T-helper 17 cell (primary cell): ENCODE results near the gene LCN12. TPM values are rescaled to one million over a fixed set of nuclear protein-coding genes. Genes with fewer than 3 reads are reported as not detected.

Experiments
- ATAC-seq: fragments of 150-1000 bp; cut with Tn5 transposase; 2 replicates; pipeline ENCODE4 v1.10.0; 2021; ENCODE audit warnings: mild to moderate bottlenecking, moderate library complexity
- DNase-seq, 3 donors: peaks; one replicate each; pipeline versions ENCODE4 v3.0.0 to v3.0.0-alpha.2; 2020 to 2021
- H3K9me3 ChIP-seq: one replicate; pipeline ENCODE4 v1.7.0; 2013; ENCODE audit warnings: low read length, mild to moderate bottlenecking; ENCODE audit not compliant: control insufficient read depth, poor library complexity, severe bottlenecking
- H3K27ac Mint-ChIP-seq: one replicate; pipeline ENCODE4 v1.8.0; 2022; ENCODE audit warnings: mild to moderate bottlenecking, moderate library complexity, mixed read lengths
- H3K27me3 Mint-ChIP-seq: one replicate; pipeline ENCODE4 v1.8.0; 2022; ENCODE audit warnings: mixed read lengths
- H3K36me3 Mint-ChIP-seq: one replicate; pipeline ENCODE4 v1.8.0; 2022; ENCODE audit warnings: low read depth, mixed read lengths
- H3K4me1 Mint-ChIP-seq: one replicate; pipeline ENCODE4 v1.8.0; 2022; ENCODE audit warnings: mild to moderate bottlenecking, mixed read lengths
- H3K4me3 Mint-ChIP-seq: one replicate; pipeline ENCODE4 v1.8.0; 2022; ENCODE audit warnings: mild to moderate bottlenecking, moderate library complexity, mixed read lengths
- total RNA-seq, 4 donors: library from RNA in 2 of 4; stranded (reverse) in 2 of 4; gene quantifications; one replicate each; pipeline ENCODE4 v1.2.3 and lab custom pipeline; 2022 to 2026

LCN12 gene
- total RNA-seq, 2 donors from 2014 or later = 2.6 to 4.2 TPM

DNA sequence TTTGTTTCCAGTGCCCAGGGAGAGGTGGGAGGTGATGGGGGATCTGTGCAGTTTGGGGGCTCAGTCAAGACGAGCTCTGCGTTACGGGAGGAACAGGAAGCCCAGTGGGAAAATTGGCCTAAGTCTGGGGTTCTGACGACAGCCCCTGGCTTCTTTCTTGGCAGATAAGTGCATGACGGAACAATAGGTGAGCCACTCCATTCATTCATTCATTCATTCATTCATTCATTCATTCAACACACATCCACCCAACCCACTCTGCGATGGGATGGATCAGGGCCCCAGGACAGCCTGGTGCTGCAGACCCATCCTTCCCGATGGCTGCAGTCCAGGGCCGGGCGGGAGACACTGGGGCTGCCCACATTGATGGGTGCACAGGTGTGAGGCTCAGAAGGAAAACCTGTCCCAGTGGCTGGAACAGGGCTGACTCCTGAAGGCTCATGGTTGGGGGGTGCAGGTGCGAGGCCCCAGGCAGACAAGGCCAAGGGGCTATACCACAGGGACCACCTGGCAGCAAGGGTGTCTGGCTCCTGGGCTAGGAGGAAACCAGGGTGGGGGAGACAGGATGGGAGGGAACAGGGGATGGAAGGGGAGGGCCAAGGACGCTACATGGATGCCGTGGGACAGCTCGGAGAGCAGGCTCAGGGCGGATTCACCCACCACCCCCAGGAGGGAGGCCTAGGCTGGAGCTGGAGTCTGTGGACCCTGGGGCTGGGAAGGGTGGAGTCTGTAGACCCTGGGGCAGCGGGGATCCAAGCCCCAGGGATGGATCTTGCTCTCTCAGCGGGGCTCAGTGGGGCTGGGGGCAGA lies 28.8 kb downstream of the LCN12 start:
- Mint-ChIP-seq H3K36me3 (peaks cover 5% of the 10 kb centered on the region), H3K4me3 (no peak overlapping the region), H3K27ac (no peak overlapping the region), H3K4me1 (peaks cover 16% of the 10 kb centered on the region), H3K27me3 (peaks cover 10% of the 10 kb centered on the region)
- no peak for ATAC-seq
- H3K9me3 ChIP-seq = no peaks in the 10 kb centered on the region
- no peak for DNase-seq

DNA sequence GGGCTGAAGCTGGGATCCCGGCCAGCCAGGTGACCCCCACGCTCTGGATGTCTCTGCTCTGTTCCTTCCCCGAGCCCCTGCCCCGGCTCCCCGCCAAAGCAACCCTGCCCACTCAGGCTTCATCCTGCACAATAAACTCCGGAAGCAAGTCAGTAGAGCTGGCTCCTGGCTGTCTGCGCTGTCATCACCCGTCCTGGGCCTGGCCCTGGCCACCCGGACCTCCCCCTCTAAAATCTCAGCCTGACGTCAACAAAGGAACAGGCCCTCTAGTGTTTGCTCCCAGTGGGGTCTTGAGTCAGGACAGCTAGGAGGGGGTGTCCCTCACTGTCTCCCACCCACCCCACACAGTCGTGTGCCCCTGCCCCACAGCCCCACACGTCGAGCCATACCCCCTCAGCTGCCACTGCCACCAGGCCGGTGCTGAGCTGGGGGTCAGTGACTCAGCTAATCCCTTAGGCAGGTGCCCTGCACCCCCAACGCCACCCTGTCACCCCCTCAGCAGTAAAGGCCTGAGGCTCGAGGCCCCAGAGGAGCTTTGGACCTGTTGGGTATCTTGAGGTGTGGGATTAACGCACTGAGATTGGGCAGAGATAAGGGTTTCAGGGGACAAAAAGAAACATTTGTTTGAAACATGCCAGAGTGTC lies 29.6 kb downstream of the LCN12 start:
- peaks cover 5% of the 10 kb centered on the region for H3K36me3 Mint-ChIP-seq
- no peak overlapping the region for H3K27ac Mint-ChIP-seq
- no peak for ATAC-seq
- no peak for DNase-seq
- no peaks in the 10 kb centered on the region for H3K9me3 ChIP-seq
- no peak overlapping the region for H3K4me3 Mint-ChIP-seq
- peaks cover 10% of the 10 kb centered on the region for H3K27me3 Mint-ChIP-seq
- peaks cover 10% of the 10 kb centered on the region for H3K4me1 Mint-ChIP-seq

DNA sequence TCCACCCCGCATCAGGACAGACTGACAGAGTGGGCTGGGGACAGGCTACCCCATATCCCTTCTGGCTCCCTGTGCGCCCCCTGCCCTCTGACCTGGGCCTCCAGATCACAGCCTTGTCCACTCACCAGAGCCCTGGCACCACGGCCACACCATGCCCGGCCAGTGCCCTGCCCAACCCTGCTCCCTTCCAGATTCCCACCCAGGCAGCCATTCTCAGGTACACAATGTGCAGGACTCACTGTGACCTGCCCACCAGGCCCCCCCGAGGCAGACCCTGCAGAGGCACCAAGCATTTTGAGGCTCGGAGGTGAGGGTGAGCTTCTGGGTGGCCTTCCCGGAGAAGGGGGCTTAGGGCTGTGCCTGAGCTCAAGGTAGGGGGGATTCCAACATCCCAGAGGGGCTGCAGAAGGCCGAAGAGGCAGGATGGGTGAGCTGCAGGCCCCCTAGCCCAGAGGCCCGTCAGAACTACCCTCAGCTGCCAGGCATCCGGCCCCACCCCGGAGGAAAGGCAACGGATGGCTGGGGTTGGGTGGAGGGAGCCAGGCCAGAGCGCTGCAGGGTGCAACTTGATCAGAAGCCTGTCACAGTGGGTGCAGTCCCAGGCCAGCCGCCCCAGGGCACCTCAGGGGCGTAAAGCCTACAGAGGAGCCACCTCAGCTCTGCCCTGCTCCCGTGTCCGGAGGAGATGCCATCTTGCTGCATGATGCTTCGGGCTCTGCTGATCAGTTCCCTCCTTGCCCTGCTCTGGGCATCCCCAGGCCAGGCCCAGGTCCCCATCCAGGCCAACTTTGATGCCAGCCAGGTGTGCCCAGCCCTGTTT lies 30.4 kb downstream of the LCN12 start, which contains the start of gene LCNL1:
LCNL1 (plus strand) TSS at position 762 of the 820 bp plus-strand sequence. CDS start 594 bp downstream, outside the sequence.
- DNase-seq = no peak
- no peaks in the 10 kb centered on the region for H3K9me3 ChIP-seq
- Mint-ChIP-seq H3K4me3 (peak within 1 kb of the TSS; percentile 53), H3K27me3 (peaks cover 10% of the 10 kb centered on the region), H3K4me1 (peaks cover 10% of the 10 kb centered on the region), H3K36me3 (peaks cover 5% of the 10 kb centered on the region), H3K27ac (no peak within 1 kb of the TSS)
- ATAC-seq = no peak

DNA sequence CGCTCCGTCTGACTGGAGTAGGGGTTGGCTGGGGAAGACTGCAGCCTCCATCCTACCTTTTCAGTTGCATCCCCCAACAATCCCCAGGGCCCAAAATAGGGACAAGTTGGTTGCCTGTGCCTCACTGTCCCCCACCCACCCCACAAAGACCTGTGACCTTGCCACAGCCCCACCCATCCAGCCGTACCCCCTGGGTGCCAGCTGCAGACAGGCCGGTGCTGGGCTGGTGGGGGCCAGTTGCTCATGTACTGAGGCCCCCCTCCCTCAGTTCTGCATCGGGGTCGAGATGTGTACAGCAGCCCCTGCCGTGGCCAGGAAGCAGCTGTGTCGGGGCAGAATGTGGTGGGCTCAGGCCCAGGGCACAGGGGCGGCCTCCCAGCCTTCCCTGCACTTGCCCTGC lies 31.1 kb downstream of the LCN12 start:
- DNase-seq = no peak
- no peak for ATAC-seq
- Mint-ChIP-seq H3K36me3 (peaks cover 6% of the 10 kb centered on the region), H3K4me1 (peaks cover 10% of the 10 kb centered on the region), H3K27me3 (peaks cover 10% of the 10 kb centered on the region), H3K4me3 (peak overlapping the region; percentile 53), H3K27ac (no peak overlapping the region)
- no peaks in the 10 kb centered on the region for H3K9me3 ChIP-seq

DNA sequence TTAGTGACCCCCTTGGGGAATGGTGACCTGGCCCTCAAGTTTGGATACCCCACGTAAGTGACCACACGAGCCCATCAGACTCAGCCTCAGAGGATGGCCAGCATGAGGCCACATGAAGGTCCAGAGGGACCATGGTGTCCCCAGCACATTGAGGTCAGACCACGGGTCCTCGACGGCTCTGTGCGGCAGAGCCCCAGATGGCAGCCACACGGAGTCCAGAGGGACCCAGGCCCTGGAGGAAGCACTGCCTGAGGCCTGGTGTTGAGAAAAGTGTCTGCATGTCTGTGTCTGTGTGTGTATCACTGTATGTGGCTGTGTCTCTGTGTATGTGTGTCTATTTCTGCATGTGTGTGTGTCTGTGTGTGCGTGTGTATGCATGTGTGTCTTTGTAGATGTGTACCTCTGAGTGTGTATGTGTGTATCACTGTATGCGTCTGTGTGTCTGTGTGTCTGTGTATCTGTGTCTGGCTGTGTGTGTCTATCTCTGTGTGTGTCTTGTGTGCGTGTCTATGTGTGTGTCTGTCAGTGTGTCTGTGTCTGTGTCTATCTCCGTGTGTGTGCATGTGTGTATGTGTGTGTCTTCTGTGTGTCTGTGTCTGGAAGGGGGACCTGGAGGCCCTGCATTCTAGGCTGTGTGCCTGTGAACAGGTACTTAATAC lies 31.7 kb downstream of the LCN12 start:
- H3K4me1 Mint-ChIP-seq = peaks cover 10% of the 10 kb centered on the region
- no peak for DNase-seq
- no peaks in the 10 kb centered on the region for H3K9me3 ChIP-seq
- peaks cover 6% of the 10 kb centered on the region for H3K36me3 Mint-ChIP-seq
- H3K27me3 Mint-ChIP-seq = peaks cover 10% of the 10 kb centered on the region
- no peak overlapping the region for H3K27ac Mint-ChIP-seq
- peak overlapping the region; percentile 4 for H3K4me3 Mint-ChIP-seq
- ATAC-seq = no peak

DNA sequence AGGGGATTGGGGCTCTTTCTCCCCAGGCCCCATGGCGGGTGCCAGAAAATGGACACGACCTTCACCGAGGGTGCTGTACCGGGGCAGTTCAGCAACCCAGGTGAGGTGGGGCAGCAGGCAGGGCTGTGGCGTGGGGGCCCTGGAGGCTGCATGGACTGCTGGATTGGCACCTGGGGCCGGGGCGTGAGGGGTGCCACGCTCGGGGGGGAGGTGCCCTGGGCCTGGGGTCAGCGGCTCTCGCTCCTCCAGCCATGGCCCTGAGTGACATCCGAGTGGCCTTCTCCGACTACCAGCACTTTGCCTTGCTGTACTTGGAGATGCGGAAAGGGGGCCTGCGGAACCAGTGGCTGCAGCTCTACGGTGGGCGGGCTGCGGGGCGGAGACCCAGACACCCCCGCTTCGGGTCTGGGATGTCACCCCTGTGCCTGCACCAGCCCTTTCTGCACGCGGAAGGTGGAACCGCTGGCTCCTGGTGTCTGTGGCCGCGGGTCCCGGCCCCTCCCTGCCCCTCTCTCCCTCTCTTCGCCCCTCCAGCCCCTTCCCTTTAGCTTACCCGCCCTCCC lies 32.5 kb downstream of the LCN12 start:
- H3K4me1 Mint-ChIP-seq = peaks cover 10% of the 10 kb centered on the region
- peaks cover 6% of the 10 kb centered on the region for H3K36me3 Mint-ChIP-seq
- ATAC-seq (peak; percentile 7), DNase-seq (no peak)
- no peaks in the 10 kb centered on the region for H3K9me3 ChIP-seq
- peak overlapping the region; percentile 25 for H3K4me3 Mint-ChIP-seq
- H3K27me3 Mint-ChIP-seq = peaks cover 10% of the 10 kb centered on the region
- H3K27ac Mint-ChIP-seq = no peak overlapping the region

DNA sequence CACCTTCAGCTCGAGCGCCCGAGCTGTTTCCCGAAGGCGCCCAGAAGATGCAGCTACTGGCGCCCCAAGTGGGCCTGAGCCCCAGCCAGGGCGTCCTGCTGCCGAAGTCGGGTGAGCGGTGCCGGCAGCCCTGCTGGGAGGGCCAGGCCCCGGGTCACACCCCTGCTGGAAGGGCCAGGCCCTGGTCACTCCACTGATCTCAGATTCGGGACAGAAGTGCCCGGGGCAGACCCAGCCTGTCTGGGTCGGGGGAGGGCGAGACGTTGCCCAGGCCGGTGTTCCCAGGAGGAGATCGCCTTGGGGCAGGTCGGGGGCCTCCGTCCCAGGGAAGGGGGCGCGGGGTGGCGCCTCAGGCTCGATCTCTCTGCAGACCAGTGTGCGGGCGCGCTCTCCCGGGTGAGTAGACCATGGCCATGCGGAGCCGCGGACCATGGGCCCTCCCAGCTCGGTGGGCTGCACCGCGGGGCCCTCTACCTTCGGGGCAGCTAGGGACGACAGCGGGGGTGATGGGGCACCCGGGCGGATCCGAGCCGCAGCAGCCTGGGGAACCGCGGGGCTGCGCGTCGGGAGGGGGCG lies 33.0 kb downstream of the LCN12 start:
- ATAC-seq = peak; percentile 49
- H3K4me1 Mint-ChIP-seq = peaks cover 13% of the 10 kb centered on the region
- no peak for DNase-seq
- H3K27me3 Mint-ChIP-seq = peaks cover 10% of the 10 kb centered on the region
- H3K36me3 Mint-ChIP-seq = peaks cover 6% of the 10 kb centered on the region
- H3K4me3 Mint-ChIP-seq = peak overlapping the region; percentile 25
- H3K27ac Mint-ChIP-seq = no peak overlapping the region
- H3K9me3 ChIP-seq = no peaks in the 10 kb centered on the region

DNA sequence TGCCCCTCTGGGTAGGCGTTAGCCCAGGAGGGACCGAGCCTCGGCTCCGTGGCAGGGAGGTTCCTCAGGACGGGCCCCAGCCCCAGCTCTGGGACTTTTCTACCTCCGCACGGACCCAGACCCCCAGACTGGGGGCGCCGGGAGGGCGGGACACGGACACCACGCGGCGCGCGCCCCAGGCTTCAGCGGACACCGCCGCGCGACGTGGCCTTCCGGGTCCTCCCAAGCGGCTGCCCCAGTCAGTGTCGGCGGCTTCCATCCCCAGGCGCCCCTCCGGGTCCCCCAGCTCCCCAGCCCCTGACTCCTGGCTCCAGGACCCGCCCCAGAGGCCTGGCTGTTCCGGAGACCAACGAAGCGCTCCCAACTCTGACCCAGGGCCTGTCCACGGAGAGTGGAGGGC lies 33.8 kb downstream of the LCN12 start:
- H3K36me3 Mint-ChIP-seq = peaks cover 6% of the 10 kb centered on the region
- no peak for DNase-seq
- no peaks in the 10 kb centered on the region for H3K9me3 ChIP-seq
- H3K4me3 Mint-ChIP-seq = no peak overlapping the region
- H3K4me1 Mint-ChIP-seq = peaks cover 11% of the 10 kb centered on the region
- no peak for ATAC-seq
- H3K27me3 Mint-ChIP-seq = peaks cover 10% of the 10 kb centered on the region
- H3K27ac Mint-ChIP-seq = no peak overlapping the region

DNA sequence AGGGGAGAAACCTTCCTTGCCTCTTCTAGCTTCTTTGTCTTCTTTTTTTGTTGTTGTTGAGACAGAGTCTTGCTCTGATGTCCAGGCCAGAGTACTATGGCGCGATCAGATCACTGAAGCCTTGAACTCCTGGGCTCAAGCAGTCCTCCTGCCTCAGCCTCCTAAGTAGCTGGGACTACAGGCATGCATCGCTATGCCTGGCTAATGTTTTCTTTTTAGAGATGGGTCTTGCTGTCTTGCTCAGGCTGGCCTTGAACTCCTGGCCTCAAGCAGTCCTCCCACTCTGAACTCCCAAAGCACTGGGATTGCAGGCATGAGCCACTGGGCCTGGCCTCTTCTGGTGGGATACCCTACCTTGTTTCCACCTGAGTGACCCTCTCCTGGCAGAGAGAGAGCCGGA lies 36.8 kb downstream of the LCN12 start:
- peak overlapping the region; percentile 41 for H3K4me3 Mint-ChIP-seq

DNA sequence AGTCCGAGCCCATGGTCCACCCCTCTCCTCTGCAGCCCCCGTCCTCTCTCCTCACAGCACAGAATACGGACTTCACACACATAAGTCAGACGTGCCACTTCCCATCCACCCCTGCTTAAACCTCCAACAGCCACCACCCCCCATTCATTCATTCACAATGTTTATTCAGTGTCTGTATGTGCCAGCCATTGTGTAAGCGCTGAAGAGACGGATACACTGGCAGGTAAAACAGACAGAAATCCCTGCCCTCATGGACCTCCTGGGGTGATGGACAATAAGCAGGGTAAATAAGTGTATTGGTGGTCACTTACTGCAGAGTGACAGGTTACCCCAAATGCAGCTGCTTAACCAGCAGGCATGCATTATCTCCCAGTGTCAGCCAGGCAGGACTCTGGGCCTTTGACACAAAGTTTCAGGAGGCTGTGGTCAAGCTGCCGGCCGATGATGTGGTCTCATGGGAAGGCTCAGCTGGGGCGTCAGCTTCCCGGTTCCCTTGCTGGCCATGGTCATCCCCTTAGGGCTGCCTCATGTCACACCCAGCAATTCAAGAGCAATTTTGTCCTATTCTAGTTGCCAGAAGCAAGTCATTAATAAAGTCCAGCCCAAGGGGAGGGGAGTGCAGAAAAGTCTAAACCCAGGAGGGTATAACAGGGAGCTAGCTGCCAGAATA lies 38.3 kb downstream of the LCN12 start:
- no peak overlapping the region for H3K27ac Mint-ChIP-seq
- peak overlapping the region; percentile 89 for H3K4me3 Mint-ChIP-seq

More for the DNA sequence above, 36.8 kb downstream of the LCN12 start:
- peaks cover 16% of the 10 kb centered on the region for H3K4me1 Mint-ChIP-seq
- H3K27me3 Mint-ChIP-seq = peaks cover 5% of the 10 kb centered on the region
- no peaks in the 10 kb centered on the region for H3K9me3 ChIP-seq
- H3K27ac Mint-ChIP-seq = no peak overlapping the region
- ATAC-seq (no peak), DNase-seq (no peak)
- peaks cover 4% of the 10 kb centered on the region for H3K36me3 Mint-ChIP-seq

DNA sequence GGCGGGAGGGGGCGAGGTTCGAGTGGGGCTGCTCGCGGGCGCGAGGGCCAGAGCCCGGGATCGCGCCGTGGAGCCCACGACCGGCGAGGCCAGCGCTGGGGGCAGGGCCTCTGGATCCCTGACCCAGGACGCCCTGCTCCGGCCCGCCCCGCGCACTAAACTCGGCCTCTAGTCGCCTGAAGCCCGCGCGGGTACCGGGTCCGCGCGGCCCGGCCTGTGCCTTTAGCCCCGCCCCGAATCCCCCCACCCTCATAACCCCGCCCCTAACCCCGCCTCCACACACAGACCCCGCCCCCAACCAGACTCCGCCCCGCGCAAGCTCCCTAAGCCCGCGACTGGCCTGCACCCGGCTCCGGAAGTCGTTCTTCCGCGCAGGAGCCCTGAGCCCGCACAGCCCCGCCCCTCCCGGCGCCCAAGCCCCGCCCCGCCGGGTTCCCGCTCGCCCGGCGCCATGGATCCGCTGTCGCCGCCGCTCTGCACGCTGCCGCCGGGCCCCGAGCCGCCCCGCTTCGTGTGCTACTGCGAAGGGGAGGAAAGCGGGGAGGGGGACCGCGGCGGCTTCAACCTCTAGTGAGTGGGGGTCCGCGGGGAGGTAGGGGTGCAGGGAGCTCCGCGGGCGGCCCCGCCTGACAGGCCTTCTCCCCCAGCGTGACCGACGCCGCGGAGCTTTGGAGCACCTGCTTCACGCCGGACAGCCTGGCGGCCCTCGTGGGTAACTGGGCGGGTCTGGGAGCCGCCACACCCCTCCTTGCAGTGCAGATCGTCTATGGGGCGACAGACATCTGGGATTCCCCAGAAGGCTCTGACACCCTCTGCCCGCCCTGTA lies 40.1 kb downstream of the LCN12 start, which contains the start of gene PAXX:
PAXX (plus strand) TSS at position 430 of the 826 bp plus-strand sequence; CDS start at position 452, 22 bp downstream.
- DNase-seq (peak; percentile 92 to 96 (median 92)), ATAC-seq (peak; percentile 91)
- Mint-ChIP-seq H3K36me3 (peaks cover 2% of the 10 kb centered on the region), H3K4me3 (peak within 1 kb of the TSS; percentile 89), H3K27me3 (no peaks in the 10 kb centered on the region), H3K4me1 (peaks cover 18% of the 10 kb centered on the region), H3K27ac (peak within 1 kb of the TSS; percentile 61)
- H3K9me3 ChIP-seq = no peaks in the 10 kb centered on the region

More for the DNA sequence above, 38.3 kb downstream of the LCN12 start:
- ATAC-seq = no peak
- no peaks in the 10 kb centered on the region for H3K27me3 Mint-ChIP-seq
- DNase-seq = no peak
- peaks cover 13% of the 10 kb centered on the region for H3K4me1 Mint-ChIP-seq
- H3K9me3 ChIP-seq = no peaks in the 10 kb centered on the region
- peaks cover 2% of the 10 kb centered on the region for H3K36me3 Mint-ChIP-seq
